ENCODE data around the gene THSD4.

- TF ChIP-seq CTCF (conservative IDR thresholded peaks at IDR 0.05), result no peak
- TF ChIP-seq EZH2 (IDR thresholded peaks at IDR 0.05; ENCODE audit: low read depth), result no peak
Measured at GRCh38 chr15:71129669-71130068, 14.4 kb downstream of the THSD4 start.
